PC-3 (cell line): ENCODE data around the gene RGS3. TPM values are rescaled to one million over a fixed set of nuclear protein-coding genes. Genes with fewer than 3 reads are reported as not detected.

Experiments
- ATAC-seq: fragments of 200-7000 bp; cut with Tn5 transposase; 2 replicates; pipeline ENCODE4 v1.9.1; 2020; ENCODE audit warnings: mild to moderate bottlenecking, moderate library complexity
- BruUV-seq: library from RNA; stranded (reverse); fragments of 400-500 nt; replicated peaks from 2 replicates; lab custom pipeline; 2021; lab: Mats Ljungman, UMichigan
- CTCF ChIA-PET: fragments of 300-600 bp; sonication (Branson Sonifier 250); formaldehyde crosslinking; loops from one replicate; lab custom pipeline; 2022; ENCODE audit warnings: antibody characterized with exemption; lab: Charles Lee
- POLR2A ChIA-PET: fragments of 300-600 bp; sonication (Branson Sonifier 250); formaldehyde crosslinking; loops from one replicate; lab custom pipeline; 2022; ENCODE audit warnings: antibody characterized with exemption; ENCODE audit not compliant: unreplicated experiment; lab: Charles Lee
- DNase-seq: peaks from one replicate; pipeline ENCODE4 v3.0.0-alpha.2; 2015
- H2AFZ ChIP-seq: fragments of 300-600 bp; sonication (generic); 2 replicates; pipeline ENCODE4 v1.6.0; 2016; ENCODE audit warnings: antibody characterized with exemption, low read length
- H3F3A ChIP-seq: fragments of 300-600 bp; sonication (generic); one replicate; pipeline ENCODE4 v1.6.0; 2017; ENCODE audit warnings: antibody characterized with exemption, low read length, control low read depth, mild to moderate bottlenecking; ENCODE audit not compliant: unreplicated experiment
- H3K27ac ChIP-seq: fragments of 300-600 bp; sonication (generic); 2 replicates; pipeline ENCODE4 v1.5.1; 2016; ENCODE audit warnings: mild to moderate bottlenecking, low read length
- H3K27me3 ChIP-seq: fragments of 300-600 bp; sonication (generic); 2 replicates; pipeline ENCODE4 v1.6.1; 2016; ENCODE audit warnings: low read length, mixed read lengths
- H3K36me3 ChIP-seq: fragments of 300-600 bp; sonication (generic); 2 replicates; pipeline ENCODE4 v1.6.1; 2016; ENCODE audit warnings: low read depth, mixed run types, low read length, mixed read lengths
- H3K4me1 ChIP-seq: fragments of 300-600 bp; sonication (generic); 2 replicates; pipeline ENCODE4 v1.5.1; 2016; ENCODE audit warnings: low read length; ENCODE audit not compliant: insufficient read depth
- H3K4me2 ChIP-seq: fragments of 300-600 bp; sonication (generic); 2 replicates; pipeline ENCODE4 v1.6.0; 2016; ENCODE audit warnings: low read length
- H3K4me3 ChIP-seq: fragments of 300-600 bp; sonication (generic); 2 replicates; pipeline ENCODE4 v1.5.1; 2016; ENCODE audit warnings: mild to moderate bottlenecking, low read length, mixed read lengths
- H3K79me2 ChIP-seq: fragments of 300-600 bp; sonication (generic); 2 replicates; pipeline ENCODE4 v1.6.1; 2017; ENCODE audit warnings: low read length, mixed read lengths
- H3K9ac ChIP-seq: fragments of 300-600 bp; sonication (generic); 2 replicates; pipeline ENCODE4 v1.6.0; 2016; ENCODE audit warnings: mild to moderate bottlenecking, low read length
- H3K9me2 ChIP-seq: fragments of 300-600 bp; sonication (generic); replicated peaks from 2 replicates; pipeline ENCODE4 v1.6.1; 2016; ENCODE audit warnings: mixed run types, low read length, mixed read lengths
- H3K9me3 ChIP-seq: fragments of 300-600 bp; sonication (generic); 2 replicates; pipeline ENCODE4 v1.6.1; 2016; ENCODE audit warnings: low read length, mixed read lengths
- H4K20me1 ChIP-seq: fragments of 300-600 bp; sonication (generic); 2 replicates; pipeline ENCODE4 v1.6.1; 2016; ENCODE audit warnings: low read length, mixed read lengths
- EZH2 ChIP-seq: fragments of 300-600 bp; sonication (generic); IDR thresholded peaks from one replicate; pipeline ENCODE4 v1.6.1; 2017; ENCODE audit warnings: antibody characterized with exemption, mild to moderate bottlenecking, low read length; ENCODE audit not compliant: unreplicated experiment
- EZH2phosphoT487 ChIP-seq: fragments of 300-600 bp; sonication (generic); IDR thresholded peaks from 2 replicates; pipeline ENCODE4 v1.6.1; 2018; ENCODE audit warnings: mild to moderate bottlenecking, antibody characterized with exemption, low read length, borderline replicate concordance
- intact Hi-C: fragments of 100-400 bp; cut with micrococcal nuclease; formaldehyde crosslinking; loops from 2 replicates; pipeline ENCODE4 v1.9.0; 2023
- total RNA-seq: library from RNA; depleted of rRNA; stranded (reverse); fragments of >200 nt; gene quantifications from 2 replicates; pipeline ENCODE4 v1.2.3, GENCODE V29; 2014
- TF ChIP-seq, protein P1 (sequence below): fragments of 300-600 bp; sonication (generic); conservative IDR thresholded peaks from 2 replicates; pipeline ENCODE4 v1.5.1; 2017; ENCODE audit warnings: antibody characterized with exemption, low read depth, mild to moderate bottlenecking, low read length

The RGS3 gene
- total RNA-seq, 1 experiment from 2014 or later = 26.3 TPM

DNA sequence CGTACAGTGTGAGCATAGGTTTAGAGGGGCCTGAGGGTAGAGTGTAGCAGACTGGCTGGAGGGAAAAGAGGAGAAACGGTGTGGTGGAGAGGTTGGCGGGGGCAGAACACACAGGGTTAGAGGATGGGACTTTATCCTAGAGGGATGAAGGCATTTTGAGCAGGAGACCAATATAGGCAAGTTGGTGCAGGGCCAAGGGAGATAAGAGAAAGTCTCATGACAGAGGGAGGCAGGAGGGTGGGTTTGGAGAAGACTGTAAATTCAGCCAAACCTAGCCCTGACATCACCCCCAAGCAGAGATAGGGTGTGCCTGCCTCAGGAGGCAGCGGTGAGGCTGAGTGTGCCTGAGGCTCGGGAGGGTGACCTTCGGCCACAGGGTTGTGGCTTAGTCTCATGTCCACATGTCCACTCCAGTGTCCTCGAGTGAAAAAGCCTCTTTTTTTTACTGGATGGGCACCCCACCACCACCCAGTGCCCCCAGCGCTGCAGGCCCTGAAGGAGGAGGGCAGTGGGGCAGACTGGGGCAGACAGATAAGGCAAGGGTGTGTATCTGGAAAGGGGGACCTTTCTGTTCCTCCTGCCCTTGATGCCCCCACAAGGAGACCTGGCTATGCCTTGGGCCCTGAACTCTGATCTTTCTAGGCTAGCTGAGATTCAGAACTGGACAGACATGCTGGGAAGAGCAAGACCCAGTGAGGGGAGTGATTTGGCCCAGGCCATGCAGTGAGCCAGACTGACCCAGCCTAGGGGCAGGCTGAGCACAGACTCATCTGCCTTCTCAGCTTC lies 108.7 kb downstream of the RGS3 start:
- Histone ChIP-seq H3F3A (no peaks in the 10 kb centered on the region), H3K9me2 (no peaks in the 10 kb centered on the region), H3K9me3 (no peaks in the 10 kb centered on the region), H3K4me1 (peaks cover 31% of the 10 kb centered on the region), H3K4me3 (no peak overlapping the region), H2AFZ (no peak overlapping the region), H3K4me2 (no peak overlapping the region), H3K9ac (no peak overlapping the region), H3K27ac (no peak overlapping the region), H3K27me3 (no peaks in the 10 kb centered on the region), H4K20me1 (no peaks in the 10 kb centered on the region), H3K36me3 (no peaks in the 10 kb centered on the region), H3K79me2 (no peaks in the 10 kb centered on the region)
- intact Hi-C loops = no loop called here
- ATAC-seq = no peak
- POLR2A ChIA-PET = no interaction called here
- CTCF ChIA-PET = no interaction called here
- DNase-seq = no peak
- no TSS peak for BruUV-seq
- no peak for TF ChIP-seq EZH2
- TF ChIP-seq, protein P1, sequence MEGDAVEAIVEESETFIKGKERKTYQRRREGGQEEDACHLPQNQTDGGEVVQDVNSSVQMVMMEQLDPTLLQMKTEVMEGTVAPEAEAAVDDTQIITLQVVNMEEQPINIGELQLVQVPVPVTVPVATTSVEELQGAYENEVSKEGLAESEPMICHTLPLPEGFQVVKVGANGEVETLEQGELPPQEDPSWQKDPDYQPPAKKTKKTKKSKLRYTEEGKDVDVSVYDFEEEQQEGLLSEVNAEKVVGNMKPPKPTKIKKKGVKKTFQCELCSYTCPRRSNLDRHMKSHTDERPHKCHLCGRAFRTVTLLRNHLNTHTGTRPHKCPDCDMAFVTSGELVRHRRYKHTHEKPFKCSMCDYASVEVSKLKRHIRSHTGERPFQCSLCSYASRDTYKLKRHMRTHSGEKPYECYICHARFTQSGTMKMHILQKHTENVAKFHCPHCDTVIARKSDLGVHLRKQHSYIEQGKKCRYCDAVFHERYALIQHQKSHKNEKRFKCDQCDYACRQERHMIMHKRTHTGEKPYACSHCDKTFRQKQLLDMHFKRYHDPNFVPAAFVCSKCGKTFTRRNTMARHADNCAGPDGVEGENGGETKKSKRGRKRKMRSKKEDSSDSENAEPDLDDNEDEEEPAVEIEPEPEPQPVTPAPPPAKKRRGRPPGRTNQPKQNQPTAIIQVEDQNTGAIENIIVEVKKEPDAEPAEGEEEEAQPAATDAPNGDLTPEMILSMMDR = no peak
- no peak for TF ChIP-seq EZH2phosphoT487

DNA sequence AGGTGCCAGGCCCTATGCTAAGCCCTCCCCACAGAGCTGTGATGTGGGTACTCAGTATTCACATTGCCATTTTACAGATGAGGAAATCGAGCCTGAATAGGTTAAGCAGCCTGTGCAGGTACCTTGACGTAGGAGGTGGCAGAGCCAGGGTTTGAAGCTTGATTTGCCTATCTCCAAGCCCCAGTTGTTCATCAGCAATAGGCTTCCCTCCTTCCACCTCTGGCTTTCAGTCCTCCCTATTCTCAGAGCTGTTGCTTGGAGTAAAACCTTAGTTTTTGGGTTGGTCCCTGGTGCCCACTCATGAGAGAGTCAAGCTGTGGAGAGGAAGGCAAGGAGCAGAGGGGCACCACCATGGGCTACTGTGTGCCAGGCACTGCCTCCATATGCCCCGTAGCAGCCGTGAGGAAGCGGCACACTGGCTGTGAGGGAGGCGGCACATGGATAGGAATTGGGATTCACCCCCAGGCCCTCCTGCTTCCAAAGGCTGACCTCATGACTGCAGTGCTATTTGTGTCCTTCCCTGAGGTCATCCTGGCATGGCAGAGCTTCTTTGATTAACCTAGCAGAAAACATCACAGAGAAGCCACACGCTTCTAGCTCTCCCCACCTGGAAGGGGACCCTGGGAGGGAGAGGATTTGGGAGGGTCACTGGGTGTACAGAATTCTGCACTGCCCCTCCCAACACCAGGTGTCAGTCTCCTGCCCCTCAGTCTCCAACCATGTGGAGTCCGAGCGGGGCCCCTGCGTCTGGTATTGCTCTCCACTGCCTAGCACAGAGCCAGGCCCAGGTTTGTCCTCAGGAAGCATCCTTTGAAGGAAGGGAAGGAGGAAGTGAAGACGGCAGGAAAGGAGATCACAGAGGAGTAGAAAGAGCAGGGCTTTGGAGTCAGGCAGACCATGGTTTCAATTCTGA lies 109.8 kb downstream of the RGS3 start:
- Histone ChIP-seq H3K79me2 (no peaks in the 10 kb centered on the region), H3K4me3 (no peak overlapping the region), H3F3A (no peaks in the 10 kb centered on the region), H2AFZ (no peak overlapping the region), H3K27ac (no peak overlapping the region), H3K4me2 (no peak overlapping the region), H3K4me1 (peaks cover 42% of the 10 kb centered on the region), H4K20me1 (no peaks in the 10 kb centered on the region), H3K9me2 (no peaks in the 10 kb centered on the region), H3K9ac (no peak overlapping the region), H3K27me3 (no peaks in the 10 kb centered on the region), H3K9me3 (no peaks in the 10 kb centered on the region), H3K36me3 (no peaks in the 10 kb centered on the region)
- CTCF ChIA-PET = no interaction called here
- TF ChIP-seq EZH2phosphoT487 = no peak
- TF ChIP-seq EZH2 = no peak
- TF ChIP-seq, protein P1 = no peak
- ATAC-seq = no peak
- DNase-seq = no peak
- POLR2A ChIA-PET = no interaction called here
- no TSS peak for BruUV-seq
- intact Hi-C loops = no loop called here

DNA sequence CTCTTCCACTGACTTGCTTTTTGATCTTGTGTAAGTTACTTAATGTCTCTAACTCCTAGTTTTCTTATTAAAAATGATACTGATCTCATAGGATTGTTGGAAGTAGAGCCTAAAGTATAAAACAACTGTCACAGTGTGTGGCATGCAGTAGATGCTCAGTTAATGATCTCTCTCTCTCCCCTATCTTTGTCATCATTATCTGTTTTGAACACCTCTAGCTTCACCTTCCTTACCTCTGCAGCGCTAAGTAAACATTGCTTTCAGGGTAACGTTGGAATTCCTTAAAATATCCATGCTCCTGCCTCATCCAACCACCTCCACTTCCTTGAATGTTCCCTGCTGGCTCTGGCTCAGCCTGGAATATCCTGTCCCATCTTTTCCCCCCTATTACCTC lies 110.4 kb downstream of the RGS3 start:
- H3K9ac ChIP-seq = no peak overlapping the region

More for the DNA sequence above, 110.4 kb downstream of the RGS3 start:
- H3K79me2 ChIP-seq = no peaks in the 10 kb centered on the region
- H3K9me2 ChIP-seq = no peaks in the 10 kb centered on the region
- H3K4me2 ChIP-seq = no peak overlapping the region
- H3K27ac ChIP-seq = no peak overlapping the region
- H2AFZ ChIP-seq = no peak overlapping the region
- ChIA-PET CTCF (no interaction called here), POLR2A (no interaction called here)
- DNase-seq (no peak), ATAC-seq (no peak)
- no peaks in the 10 kb centered on the region for H3K27me3 ChIP-seq
- H3K9me3 ChIP-seq = no peaks in the 10 kb centered on the region
- peaks cover 48% of the 10 kb centered on the region for H3K4me1 ChIP-seq
- intact Hi-C loops = no loop called here
- no TSS peak for BruUV-seq
- H4K20me1 ChIP-seq = no peaks in the 10 kb centered on the region
- no peak for TF ChIP-seq EZH2
- TF ChIP-seq, protein P1 = no peak
- TF ChIP-seq EZH2phosphoT487 = no peak
- H3K4me3 ChIP-seq = no peak overlapping the region
- no peaks in the 10 kb centered on the region for H3F3A ChIP-seq
- no peaks in the 10 kb centered on the region for H3K36me3 ChIP-seq
